ENCODE data around the gene PRPF40B. TPM values are rescaled to one million over a fixed set of nuclear protein-coding genes. Genes with fewer than 3 reads are reported as not detected.

Gene PRPF40B
- total and polyA plus RNA-seq, 9 of the 15 experiments (the other 6 are each of a cell fraction or from before 2014, with no cell fraction given): 0.55 to 10.6 (median 4.8) TPM

GRCh38 chr12:49673446-49674317, 50.3 kb downstream of the PRPF40B start (continued):
- TF ChIP-seq AFF1 (IDR thresholded peaks at IDR 0.05; ENCODE audit: low read depth in 1 of 2, partially characterized antibody in 2 of 2) (no peak), NR3C1 (CRISPR knock-in tag; IDR thresholded peaks at IDR 0.05) (no peak), MXI1 (IDR thresholded peaks at IDR 0.05; ENCODE audit: low read depth, low read length) (0 out of 2 replicates have a peak, but pooled peaks have one; percentile 13), EGR1 (conservative IDR thresholded peaks at IDR 0.05) (peak; percentile 43), ATF1 (CRISPR knock-in tag; IDR thresholded peaks at IDR 0.05) (no peak), ATF1 (tag; IDR thresholded peaks at IDR 0.05) (peak; percentile 88), PHF8 (IDR thresholded peaks at IDR 0.05; ENCODE audit: borderline replicate concordance, low read length) (peak; percentile 36; the same call in 1 of the 2 replicates), ZBTB8A (IDR thresholded peaks at IDR 0.05; ENCODE audit: partially characterized antibody) (no peak), TARDBP (IDR thresholded peaks at IDR 0.05) (no peak), ZNF165 (CRISPR knock-in tag; IDR thresholded peaks at IDR 0.05; ENCODE audit: borderline replicate concordance) (no peak), MEF2D (tag; conservative IDR thresholded peaks at IDR 0.05; ENCODE audit: low read depth) (peak; percentile 17; the same call in 1 of the 2 replicates), ZNF551 (CRISPR knock-in tag; IDR thresholded peaks at IDR 0.05) (no peak), ZNF696 (CRISPR knock-in tag; conservative IDR thresholded peaks at IDR 0.05) (no peak), ZBTB7A (IDR thresholded peaks at IDR 0.05; ENCODE audit: borderline replicate concordance, control insufficient read depth, low read depth, low read length) (no peak; the same call in 1 of the 2 replicates), BMI1 (IDR thresholded peaks at IDR 0.05; ENCODE audit: low read length) (no peak), ZNF57 (CRISPR knock-in tag; IDR thresholded peaks at IDR 0.05) (no peak)
- TF ChIP-seq, protein P1, sequence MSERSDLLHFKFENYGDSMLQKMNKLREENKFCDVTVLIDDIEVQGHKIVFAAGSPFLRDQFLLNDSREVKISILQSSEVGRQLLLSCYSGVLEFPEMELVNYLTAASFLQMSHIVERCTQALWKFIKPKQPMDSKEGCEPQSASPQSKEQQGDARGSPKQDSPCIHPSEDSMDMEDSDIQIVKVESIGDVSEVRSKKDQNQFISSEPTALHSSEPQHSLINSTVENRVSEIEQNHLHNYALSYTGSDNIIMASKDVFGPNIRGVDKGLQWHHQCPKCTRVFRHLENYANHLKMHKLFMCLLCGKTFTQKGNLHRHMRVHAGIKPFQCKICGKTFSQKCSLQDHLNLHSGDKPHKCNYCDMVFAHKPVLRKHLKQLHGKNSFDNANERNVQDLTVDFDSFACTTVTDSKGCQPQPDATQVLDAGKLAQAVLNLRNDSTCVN (CRISPR knock-in tag; IDR thresholded peaks at IDR 0.05): no peak
- TF ChIP-seq, protein P2, sequence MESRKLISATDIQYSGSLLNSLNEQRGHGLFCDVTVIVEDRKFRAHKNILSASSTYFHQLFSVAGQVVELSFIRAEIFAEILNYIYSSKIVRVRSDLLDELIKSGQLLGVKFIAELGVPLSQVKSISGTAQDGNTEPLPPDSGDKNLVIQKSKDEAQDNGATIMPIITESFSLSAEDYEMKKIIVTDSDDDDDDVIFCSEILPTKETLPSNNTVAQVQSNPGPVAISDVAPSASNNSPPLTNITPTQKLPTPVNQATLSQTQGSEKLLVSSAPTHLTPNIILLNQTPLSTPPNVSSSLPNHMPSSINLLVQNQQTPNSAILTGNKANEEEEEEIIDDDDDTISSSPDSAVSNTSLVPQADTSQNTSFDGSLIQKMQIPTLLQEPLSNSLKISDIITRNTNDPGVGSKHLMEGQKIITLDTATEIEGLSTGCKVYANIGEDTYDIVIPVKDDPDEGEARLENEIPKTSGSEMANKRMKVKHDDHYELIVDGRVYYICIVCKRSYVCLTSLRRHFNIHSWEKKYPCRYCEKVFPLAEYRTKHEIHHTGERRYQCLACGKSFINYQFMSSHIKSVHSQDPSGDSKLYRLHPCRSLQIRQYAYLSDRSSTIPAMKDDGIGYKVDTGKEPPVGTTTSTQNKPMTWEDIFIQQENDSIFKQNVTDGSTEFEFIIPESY (CRISPR knock-in tag; IDR thresholded peaks at IDR 0.05): no peak

All from K562 (cell line).